DMS114 treated with DMSO at 0.1 percent for 48 hours (cell line): Measurements from ENCODE around the gene COL1A1.

Experiments
- DNase-seq: peaks from one replicate; lab custom pipeline; 2025; ENCODE audit not compliant: unreplicated experiment; lab: John Stamatoyannopoulos, UW

The COL1A1 gene

DNA sequence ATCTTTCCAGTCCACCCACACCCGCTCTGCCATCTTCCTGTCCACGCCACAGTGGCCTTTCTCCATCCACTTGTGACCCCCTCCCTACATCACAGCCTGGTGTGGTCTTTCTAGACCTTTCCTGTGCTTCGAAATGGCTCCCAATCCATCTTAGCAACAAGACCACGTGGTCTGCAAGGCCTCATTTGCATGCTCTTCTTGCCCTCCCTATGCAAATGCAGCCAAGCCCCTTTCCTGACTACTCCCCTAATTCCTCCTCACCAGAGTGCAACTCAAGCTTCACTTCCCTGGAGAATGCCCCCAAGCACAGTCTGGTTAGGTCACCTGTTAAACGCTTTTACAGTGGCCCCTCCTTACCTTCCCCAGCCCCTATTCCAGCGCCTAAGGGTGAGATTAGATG lies 57.1 kb downstream of the COL1A1 start:
- DNase-seq, result no peak

DNA sequence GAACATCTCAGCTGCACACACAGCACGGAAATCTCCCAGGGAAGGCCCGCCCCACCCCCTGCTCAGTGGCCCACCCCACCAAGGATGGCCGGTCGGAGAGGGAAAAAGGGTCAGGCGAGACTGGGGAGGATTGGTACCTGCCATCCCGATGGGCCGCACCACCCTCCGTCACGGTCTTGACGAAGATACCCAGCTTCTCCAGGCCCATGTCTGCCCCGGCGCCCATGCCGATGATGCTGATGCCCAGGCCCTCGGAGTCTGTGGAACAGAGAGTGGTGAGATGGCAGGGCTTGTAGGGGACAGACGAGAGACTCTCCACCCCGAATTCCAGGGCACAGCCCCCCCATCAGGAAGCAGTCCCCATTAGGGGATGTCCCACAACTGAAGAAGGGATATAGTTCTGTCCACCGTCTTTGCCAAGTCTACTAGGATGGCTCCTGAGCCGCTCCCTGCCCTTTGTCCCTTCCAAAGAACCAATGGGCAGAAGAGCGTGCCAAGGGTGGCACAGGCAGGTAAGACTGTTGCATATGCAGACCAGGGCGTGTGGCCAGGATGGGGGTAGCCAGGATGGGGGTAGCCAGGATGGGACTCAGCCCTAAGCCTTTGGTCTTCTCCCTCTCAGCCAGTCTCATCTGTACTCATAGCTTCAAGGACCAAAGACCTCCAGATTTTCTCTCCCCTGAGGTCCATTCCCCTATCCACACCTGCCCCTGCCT lies 57.8 kb downstream of the COL1A1 start:
- no peak for DNase-seq

GRCh38 chr17:50141745-50142110 lies 59.7 kb downstream of the COL1A1 start:
- no peak for DNase-seq

DNA sequence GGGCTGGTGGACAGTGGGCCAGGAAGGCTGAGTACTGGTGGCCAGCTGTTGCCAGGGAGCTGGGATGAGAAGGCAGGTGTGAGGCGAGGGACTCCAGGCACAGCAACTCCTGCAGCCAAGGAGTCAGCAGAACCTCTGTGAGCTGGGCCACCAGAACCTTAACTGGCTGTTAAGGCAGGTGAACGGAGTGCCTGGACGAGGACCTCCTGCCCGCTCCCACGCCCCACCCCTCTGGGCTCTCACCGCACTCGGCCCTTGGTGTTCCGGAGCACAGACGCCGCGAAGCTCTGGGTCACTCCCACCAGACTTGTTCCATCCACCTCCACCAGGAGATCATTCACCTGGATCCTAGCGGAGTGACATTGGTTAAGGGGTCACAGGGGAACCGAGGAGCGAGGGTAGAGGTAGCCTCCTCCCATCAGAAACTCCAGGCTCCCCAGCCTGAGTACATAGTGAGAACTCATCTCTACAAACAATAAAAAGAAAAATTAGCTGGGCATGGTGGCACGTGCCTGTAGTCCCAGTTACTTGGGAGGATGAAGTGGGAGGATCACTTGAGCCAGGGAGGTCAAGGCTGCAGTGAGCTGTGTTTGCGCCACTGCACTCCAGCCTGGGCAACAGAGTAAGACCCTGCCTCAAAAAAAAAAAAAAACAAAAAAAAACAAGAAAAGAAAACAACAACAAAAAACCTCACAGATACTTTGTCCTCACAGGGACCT lies 60.2 kb downstream of the COL1A1 start:
- no peak for DNase-seq

- DNase-seq, result peak; percentile 74
Observed at GRCh38 chr17:50139950-50140885, 61.2 kb downstream of the COL1A1 start.

GRCh38 chr17:50139185-50139783 lies 62.1 kb downstream of the COL1A1 start:
- DNase-seq, result no peak

DNA sequence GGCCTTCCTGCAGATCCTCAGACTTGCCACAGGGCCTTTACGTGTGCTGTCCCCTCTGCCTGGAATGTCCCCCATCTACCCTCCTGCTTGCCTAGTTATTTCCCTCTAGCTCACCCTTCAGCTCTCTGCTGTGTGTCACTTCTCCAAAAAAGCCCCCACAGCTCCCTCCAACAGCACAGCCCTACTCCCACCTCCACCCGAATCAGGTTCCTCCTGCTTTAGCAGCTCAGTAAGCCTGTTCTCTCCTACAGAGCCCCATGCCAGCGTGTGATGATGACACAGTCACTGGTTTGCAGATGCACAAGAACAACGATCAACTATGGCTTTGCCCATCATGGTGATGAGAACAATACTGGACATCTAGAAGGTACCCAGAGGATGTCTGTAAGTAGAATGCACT lies 64.4 kb downstream of the COL1A1 start:
- DNase-seq, result no peak

DNA sequence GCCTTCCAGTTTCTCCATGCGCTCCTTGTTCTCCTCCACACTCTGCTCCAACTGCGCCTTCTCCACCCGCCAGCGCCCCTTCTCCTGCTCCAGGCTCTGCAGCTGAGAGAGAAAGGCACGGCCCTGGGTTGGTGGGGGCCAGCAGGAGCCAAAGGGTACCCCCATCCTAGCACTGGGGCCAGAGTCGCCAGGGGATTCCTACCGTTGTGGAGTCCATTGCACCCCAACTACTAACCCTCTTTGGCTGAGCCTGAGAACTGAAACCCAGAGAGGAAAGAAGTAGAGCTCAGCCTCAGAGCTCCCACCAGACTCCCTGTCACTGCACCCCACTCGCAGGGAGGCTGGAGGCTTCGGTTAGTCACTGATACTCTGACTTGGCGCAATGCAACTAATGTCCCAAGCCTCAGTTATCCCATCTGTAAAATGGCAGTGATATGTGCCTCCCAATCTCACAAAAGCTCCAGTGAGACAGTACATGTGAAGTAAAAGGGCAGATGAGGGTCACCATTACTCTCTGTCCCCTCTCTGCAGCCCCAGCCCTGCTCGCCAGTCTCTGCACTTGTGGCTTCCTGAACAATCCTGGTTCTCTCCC lies 65.2 kb downstream of the COL1A1 start:
- no peak for DNase-seq

DNA sequence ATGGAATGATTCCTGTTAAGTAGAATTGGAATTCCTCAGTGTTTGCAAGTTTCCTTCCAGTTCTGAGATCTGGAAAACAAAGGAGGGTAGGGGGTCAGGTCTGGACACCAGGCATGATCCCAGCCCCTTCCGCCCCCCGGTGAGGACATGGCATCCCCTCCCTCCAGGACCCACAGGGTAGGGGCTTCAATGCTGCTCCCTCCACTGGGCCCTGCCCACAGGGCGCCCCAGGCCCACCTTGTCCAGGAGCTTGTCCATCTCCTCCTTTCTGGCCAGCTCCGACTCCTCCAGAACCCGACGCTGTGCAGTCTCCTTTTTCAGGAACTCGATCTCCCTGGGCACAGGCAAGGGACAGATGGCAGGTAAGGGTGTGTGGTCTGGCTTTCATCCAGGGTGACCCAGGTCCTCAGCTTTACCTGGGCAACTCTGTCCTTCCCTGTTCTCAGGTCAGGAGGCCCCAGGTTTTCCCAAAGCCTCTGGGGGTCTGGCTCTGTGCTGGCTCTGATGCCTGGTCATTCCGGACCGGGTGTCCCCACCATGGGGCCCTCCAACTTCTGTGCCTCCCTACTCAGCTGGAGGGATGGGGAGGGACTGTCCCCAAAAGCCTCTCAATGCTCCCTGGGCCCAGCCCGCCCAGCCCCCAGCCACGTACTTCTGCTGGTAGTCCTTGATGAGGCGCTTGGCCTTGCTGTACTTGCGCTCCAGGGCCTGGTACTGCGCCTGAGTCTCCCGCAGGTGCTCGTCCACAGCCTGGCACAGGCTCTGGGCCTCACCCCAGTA lies 65.9 kb downstream of the COL1A1 start:
- DNase-seq, result no peak

DNA sequence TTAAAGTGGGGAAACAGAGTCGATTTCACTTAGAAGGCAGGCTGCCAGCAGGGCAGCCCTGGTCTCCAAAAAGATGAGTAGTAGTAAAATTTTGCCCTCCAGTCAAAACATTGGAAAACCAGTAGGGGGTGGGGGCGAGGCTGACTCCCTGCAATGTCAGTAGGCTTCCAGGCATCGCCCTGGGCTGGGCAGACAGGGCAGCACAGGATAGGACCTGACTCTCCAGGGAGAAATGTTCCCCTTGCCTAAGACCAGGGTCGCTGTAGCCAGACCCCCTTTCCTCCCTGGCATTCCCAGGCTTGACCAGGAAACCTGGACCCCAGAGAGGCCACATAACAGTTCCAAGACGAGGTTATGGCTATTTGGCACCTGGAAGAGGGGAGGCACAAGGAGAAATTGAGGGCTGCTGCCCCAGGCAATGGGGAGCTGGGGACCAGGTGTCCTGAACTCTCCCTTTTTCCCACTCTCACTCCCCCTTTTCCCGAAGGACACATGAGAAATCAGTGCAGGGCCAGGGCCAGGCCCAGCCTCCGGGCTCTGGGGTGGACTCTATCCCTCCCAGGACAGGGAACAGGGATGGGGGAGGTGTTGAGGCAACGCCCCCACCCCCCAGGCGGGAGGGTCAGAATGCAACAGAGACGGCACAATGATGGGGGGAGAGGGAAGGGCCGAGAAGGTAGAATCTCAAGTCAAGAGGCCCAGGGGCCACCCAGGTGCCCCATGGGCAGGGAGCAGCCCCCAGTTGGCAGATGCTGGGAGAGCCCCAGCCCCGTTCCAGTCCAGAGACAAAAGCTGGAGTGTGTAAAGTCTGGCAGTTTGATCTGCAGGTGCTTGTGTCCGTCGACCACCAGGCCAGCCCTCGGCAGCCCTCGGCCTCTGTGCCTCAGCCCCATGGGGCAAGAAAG lies 67.0 kb downstream of the COL1A1 start:
- no peak for DNase-seq

- no peak for DNase-seq
Observed at GRCh38 chr17:50133769-50134099, 67.7 kb downstream of the COL1A1 start.
